Neuronal stem cell (in vitro differentiated cells): Measurements from ENCODE around the gene OR8D1.

Experiments used
- DNase-seq: peaks from one replicate; pipeline ENCODE4 v3.0.0-alpha.2; 2013; ENCODE audit warnings: low spot score
- H2AFZ ChIP-seq: one replicate; pipeline ENCODE4 v1.6.1; 2013; ENCODE audit warnings: mild to moderate bottlenecking, low read length, inconsistent platforms
- H2AK5ac ChIP-seq: 2 replicates; pipeline ENCODE4 v1.6.1; 2013; ENCODE audit warnings: low read depth, mild to moderate bottlenecking, inconsistent platforms, low read length, moderate library complexity, mixed read lengths
- H2BK120ac ChIP-seq: 2 replicates; pipeline ENCODE4 v1.6.1; 2013; ENCODE audit warnings: low read depth, mild to moderate bottlenecking, inconsistent platforms, low read length, moderate library complexity, mixed read lengths
- H2BK12ac ChIP-seq: one replicate; pipeline ENCODE4 v1.6.1; 2013; ENCODE audit warnings: low read length, inconsistent platforms
- H2BK15ac ChIP-seq: 2 replicates; pipeline ENCODE4 v1.6.1; 2013; ENCODE audit warnings: mild to moderate bottlenecking, low read length, inconsistent platforms, mixed read lengths
- H2BK5ac ChIP-seq: one replicate; pipeline ENCODE4 v1.6.1; 2013; ENCODE audit warnings: inconsistent platforms, mild to moderate bottlenecking, low read length, moderate library complexity
- H3K14ac ChIP-seq: one replicate; pipeline ENCODE4 v1.6.1; 2013; ENCODE audit warnings: low read length, inconsistent platforms
- H3K18ac ChIP-seq: 2 replicates; pipeline ENCODE4 v1.6.1; 2013; ENCODE audit warnings: low read length, inconsistent platforms
- H3K23ac ChIP-seq: 2 replicates; pipeline ENCODE4 v1.6.1; 2013; ENCODE audit warnings: low read depth, mild to moderate bottlenecking, mixed read lengths, low read length, inconsistent platforms; ENCODE audit not compliant: poor library complexity
- H3K27ac ChIP-seq: replicated peaks from 3 replicates; pipeline ENCODE4 v1.5.1; 2013; ENCODE audit warnings: low read length, inconsistent platforms
- H3K27me3 ChIP-seq, 3 experiments: 2 replicates each; pipeline ENCODE4 v1.6.1; 2013; ENCODE audit warnings: low read length in 3 of 3, mild to moderate bottlenecking in 2 of 3, inconsistent platforms in 1 of 3, low read depth in 1 of 3, mixed read lengths in 1 of 3, moderate library complexity in 1 of 3; ENCODE audit not compliant: control insufficient read depth in 3 of 3, insufficient read depth in 3 of 3
- H3K36me3 ChIP-seq, 2 donors: replicated peaks in 1 of 2; 2 replicates each; pipeline ENCODE4 v1.6.1; 2013; ENCODE audit warnings: low read length in 2 of 2; ENCODE audit not compliant: control insufficient read depth in 2 of 2, insufficient read depth in 2 of 2
- H3K4ac ChIP-seq: 2 replicates; pipeline ENCODE4 v1.6.1; 2013; ENCODE audit warnings: inconsistent platforms, mild to moderate bottlenecking, low read length, moderate library complexity
- H3K4me1 ChIP-seq, 2 donors: 1 replicate in 1 of 2; 2 replicates in 1 of 2; pipeline ENCODE4 v1.6.1; 2013; ENCODE audit warnings: low read length in 2 of 2, low read depth in 1 of 2; ENCODE audit not compliant: control insufficient read depth in 2 of 2, insufficient read depth in 1 of 2
- H3K4me2 ChIP-seq: one replicate; pipeline ENCODE4 v1.6.1; 2013; ENCODE audit warnings: mild to moderate bottlenecking, low read length, inconsistent platforms; ENCODE audit not compliant: insufficient read depth, poor library complexity, severe bottlenecking
- H3K4me3 ChIP-seq, 2 donors: 2 replicates each; pipeline ENCODE4 v1.5.1; 2013; ENCODE audit warnings: low read length in 2 of 2, mild to moderate bottlenecking in 2 of 2, inconsistent platforms in 1 of 2, moderate library complexity in 1 of 2
- H3K79me1 ChIP-seq: one replicate; pipeline ENCODE4 v1.6.1; 2013; ENCODE audit warnings: low read depth, mild to moderate bottlenecking, inconsistent platforms, low read length, moderate library complexity
- H3K9ac ChIP-seq: one replicate; pipeline ENCODE4 v1.6.1; 2013; ENCODE audit warnings: mild to moderate bottlenecking, low read depth, low read length, inconsistent platforms; ENCODE audit not compliant: poor library complexity
- H3K9me3 ChIP-seq, 2 donors: replicated peaks in 1 of 2; 2 replicates each; pipeline versions ENCODE3 to v1.6.1; 2013; ENCODE audit warnings: low read length in 2 of 2, mild to moderate bottlenecking in 2 of 2, inconsistent platforms in 1 of 2, low read depth in 1 of 2, mixed read lengths in 1 of 2, moderate library complexity in 1 of 2; ENCODE audit not compliant: control insufficient read depth in 2 of 2, insufficient read depth in 1 of 2
- H4K8ac ChIP-seq: one replicate; pipeline ENCODE4 v1.6.1; 2013; ENCODE audit warnings: low read depth, mild to moderate bottlenecking, inconsistent platforms, low read length, moderate library complexity
- H4K91ac ChIP-seq: one replicate; pipeline ENCODE4 v1.6.1; 2013; ENCODE audit warnings: low read length, low read depth, mild to moderate bottlenecking, inconsistent platforms; ENCODE audit not compliant: poor library complexity
- WGBS, 2 donors: extraction: QIAGEN DNeasy Blood & Tissue Kit; methylation state at CpG; one replicate each; pipeline ENCODE4 v1.1.7; 2013; ENCODE audit warnings: missing lambda C conversion rate in 2 of 2, mixed read lengths in 1 of 2; ENCODE audit not compliant: insufficient read length in 2 of 2, insufficient replicate concordance in 1 of 2; ENCODE audit errors: extremely low coverage in 2 of 2; 5-methylcytosine and 5-hydroxymethylcytosine counted together

The OR8D1 gene

GRCh38 chr11:124327775-124328174 lies 14.0 kb upstream of the OR8D1 start:
- H3K9ac ChIP-seq, result no peak overlapping the region
- no peak overlapping the region for H3K23ac ChIP-seq
- no peak overlapping the region for H2BK120ac ChIP-seq
- no peaks in the 10 kb centered on the region for H3K36me3 ChIP-seq
- H3K27me3 ChIP-seq, result no peaks in the 10 kb centered on the region
- no peak overlapping the region for H2AK5ac ChIP-seq
- H3K4me1 ChIP-seq, result no peaks in the 10 kb centered on the region
- H4K91ac ChIP-seq, result no peak overlapping the region
- H3K18ac ChIP-seq, result no peak overlapping the region
- H3K4ac ChIP-seq, result no peak overlapping the region
- H2BK12ac ChIP-seq, result no peak overlapping the region
- WGBS, 2 donors, result no CpG with 5 or more reads among the region's 1 CpG
- H2BK5ac ChIP-seq, result no peak overlapping the region
- no peaks in the 10 kb centered on the region for H3K79me1 ChIP-seq
- no peak overlapping the region for H4K8ac ChIP-seq
- no peak overlapping the region for H2BK15ac ChIP-seq
- no peak overlapping the region for H3K4me3 ChIP-seq
- no peak overlapping the region for H3K14ac ChIP-seq
- H2AFZ ChIP-seq, result no peak overlapping the region
- no peak overlapping the region for H3K4me2 ChIP-seq
- no peak overlapping the region for H3K27ac ChIP-seq
- H3K9me3 ChIP-seq, result no peaks in the 10 kb centered on the region
- no peak for DNase-seq

- Histone ChIP-seq H3K9me3 (no peaks in the 10 kb centered on the region), H3K18ac (no peak overlapping the region), H2BK5ac (no peak overlapping the region), H3K79me1 (no peaks in the 10 kb centered on the region), H2BK120ac (no peak overlapping the region), H3K4me1 (no peaks in the 10 kb centered on the region), H3K27me3 (no peaks in the 10 kb centered on the region), H2BK15ac (no peak overlapping the region), H3K14ac (no peak overlapping the region), H3K27ac (no peak overlapping the region), H3K36me3 (no peaks in the 10 kb centered on the region), H3K4me3 (no peak overlapping the region), H4K8ac (no peak overlapping the region), H3K9ac (no peak overlapping the region), H3K23ac (no peak overlapping the region), H2AFZ (no peak overlapping the region), H3K4me2 (no peak overlapping the region), H3K4ac (no peak overlapping the region), H2BK12ac (no peak overlapping the region), H4K91ac (no peak overlapping the region), H2AK5ac (no peak overlapping the region)
- DNase-seq, result no peak
- WGBS, 2 donors, result no CpG with 5 or more reads among the region's 1 CpG
Measured at GRCh38 chr11:124322356-124322755, 8.6 kb upstream of the OR8D1 start.

DNA sequence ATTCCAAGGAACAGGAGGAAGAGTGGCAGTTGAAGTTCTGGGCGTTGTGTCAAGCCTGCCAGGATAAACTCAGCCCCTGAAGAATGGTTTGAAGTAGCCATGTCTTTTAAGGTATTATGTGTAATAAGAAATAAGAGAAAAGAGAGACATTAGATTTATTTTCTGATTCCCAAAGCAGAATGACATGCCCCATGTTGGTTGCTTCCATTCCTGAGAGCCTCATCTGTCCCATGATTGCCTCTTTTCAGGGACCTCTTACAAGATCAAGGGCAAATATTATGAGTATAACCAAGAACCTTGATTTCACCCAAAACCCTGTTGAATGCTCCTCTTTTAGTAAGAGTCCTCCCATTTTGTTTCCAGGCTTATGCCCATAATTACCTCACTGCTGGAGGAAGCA lies 6.3 kb upstream of the OR8D1 start, which contains the start of gene OR8D2:
Gene OR8D2 (minus strand): TSS at position 101 of the 400 bp plus-strand sequence. CDS start 0 bp downstream, at position 101.
- no peak within 1 kb of the TSS for H2AK5ac ChIP-seq
- no peak within 1 kb of the TSS for H2BK5ac ChIP-seq
- no peaks in the 10 kb centered on the region for H3K27me3 ChIP-seq
- H3K36me3 ChIP-seq, result no peaks in the 10 kb centered on the region
- H4K91ac ChIP-seq, result no peak within 1 kb of the TSS
- WGBS, 2 donors, result no CpG with 5 or more reads among the region's 1 CpG
- H3K9ac ChIP-seq, result no peak within 1 kb of the TSS
- H2BK120ac ChIP-seq, result no peak within 1 kb of the TSS
- no peak within 1 kb of the TSS for H4K8ac ChIP-seq
- no peak within 1 kb of the TSS for H2BK15ac ChIP-seq
- H3K9me3 ChIP-seq, result no peaks in the 10 kb centered on the region
- H3K4me3 ChIP-seq, result no peak within 1 kb of the TSS
- no peak within 1 kb of the TSS for H3K23ac ChIP-seq
- no peak for DNase-seq
- no peak within 1 kb of the TSS for H3K14ac ChIP-seq
- H3K4me1 ChIP-seq, result no peaks in the 10 kb centered on the region
- no peak within 1 kb of the TSS for H2BK12ac ChIP-seq
- H3K4ac ChIP-seq, result no peak within 1 kb of the TSS
- no peak within 1 kb of the TSS for H3K18ac ChIP-seq
- H3K27ac ChIP-seq, result no peak within 1 kb of the TSS
- no peaks in the 10 kb centered on the region for H3K79me1 ChIP-seq
- H2AFZ ChIP-seq, result no peak within 1 kb of the TSS
- H3K4me2 ChIP-seq, result no peak within 1 kb of the TSS

GRCh38 chr11:124315052-124315451 lies 1.3 kb upstream of the OR8D1 start:
- Histone ChIP-seq H3K27me3 (no peaks in the 10 kb centered on the region), H2BK15ac (no peak overlapping the region), H3K18ac (no peak overlapping the region), H3K9ac (no peak overlapping the region), H2AK5ac (no peak overlapping the region), H3K79me1 (no peaks in the 10 kb centered on the region), H3K36me3 (no peaks in the 10 kb centered on the region), H3K4me2 (no peak overlapping the region), H3K4me1 (no peaks in the 10 kb centered on the region), H3K27ac (no peak overlapping the region), H2AFZ (no peak overlapping the region), H4K8ac (no peak overlapping the region), H2BK12ac (no peak overlapping the region), H3K23ac (no peak overlapping the region), H3K9me3 (no peaks in the 10 kb centered on the region), H3K14ac (no peak overlapping the region), H4K91ac (no peak overlapping the region), H3K4me3 (no peak overlapping the region), H2BK120ac (no peak overlapping the region), H3K4ac (no peak overlapping the region), H2BK5ac (no peak overlapping the region)
- DNase-seq, result no peak
- no CpG with 5 or more reads among the region's 3 CpGs for WGBS, 2 donors
